GM12878 (cell line): ENCODE measurements around the gene TMEM150A. TPM values are rescaled to one million over a fixed set of nuclear protein-coding genes. Genes with fewer than 3 reads are reported as not detected.

Experiments used
- ATAC-seq: fragments of 200-7000 bp; cut with Tn5 transposase; 3 replicates; pipeline ENCODE4 v1.9.1; 2020; ENCODE audit warnings: mild to moderate bottlenecking, moderate library complexity
- BruUV-seq: library from RNA; stranded (reverse); fragments of 400-500 nt; replicated peaks from 2 replicates; lab custom pipeline; 2021; lab: Mats Ljungman, UMichigan
- CTCF ChIA-PET: fragments of 300-600 bp; sonication (Branson Sonifier 250); formaldehyde crosslinking; extraction: SDS; loops from one replicate; lab custom pipeline; 2021; ENCODE audit warnings: inconsistent platforms; lab: Yijun Ruan, JAX
- POLR2A ChIA-PET: fragments of 350-600 bp; formaldehyde crosslinking; extraction: SDS; loops from one replicate; lab custom pipeline; 2021; ENCODE audit warnings: inconsistent platforms; lab: Charles Lee
- RAD21 ChIA-PET: fragments of 300-600 bp; sonication (Branson Sonifier 250); formaldehyde crosslinking; loops from one replicate; lab custom pipeline; 2023; ENCODE audit warnings: antibody characterized with exemption; ENCODE audit not compliant: unreplicated experiment; lab: Charles Lee
- SMC1A ChIA-PET: fragments of 300-600 bp; sonication (Branson Sonifier 250); formaldehyde crosslinking; loops from one replicate; lab custom pipeline; 2023; ENCODE audit not compliant: unreplicated experiment, uncharacterized antibody; lab: Charles Lee
- DNase-seq: peaks from one replicate; pipeline ENCODE4 v3.0.0-alpha.2; 2011; ENCODE audit warnings: low read depth, low spot score
- FAIRE-seq: peaks from 3 replicates; lab custom pipeline; 2011; peaks lifted over from hg19 to GRCh38; lab: Jason Lieb, UNC
- H2AFZ ChIP-seq: 2 replicates; pipeline ENCODE4 v1.6.0; 2011; ENCODE audit warnings: low read depth, low read length, control low read depth; ENCODE audit not compliant: control insufficient read depth
- H3K27ac ChIP-seq: 2 replicates; pipeline ENCODE4 v1.5.1; 2011; ENCODE audit warnings: control low read depth; ENCODE audit not compliant: control insufficient read depth, insufficient read depth
- H3K27me3 ChIP-seq, 2 experiments: replicated peaks in 1 of 2; 2 replicates each; pipeline versions ENCODE4 v1.6.0 to v1.6.1; 2011; ENCODE audit warnings: low read length in 1 of 2; ENCODE audit not compliant: control insufficient read depth in 2 of 2, insufficient read depth in 2 of 2
- H3K36me3 ChIP-seq, 2 experiments: 2 replicates each; pipeline ENCODE4 v1.5.1; 2011; ENCODE audit warnings: low read length in 1 of 2; ENCODE audit not compliant: control insufficient read depth in 2 of 2, insufficient read depth in 2 of 2
- H3K4me1 ChIP-seq: 2 replicates; pipeline ENCODE4 v1.6.1; 2011; ENCODE audit warnings: mild to moderate bottlenecking, low read length, moderate library complexity, mixed read lengths; ENCODE audit not compliant: control insufficient read depth, insufficient read depth
- H3K4me2 ChIP-seq: 2 replicates; pipeline ENCODE4 v1.6.0; 2011; ENCODE audit warnings: control low read depth; ENCODE audit not compliant: control insufficient read depth, insufficient read depth
- H3K4me3 ChIP-seq: fragments of 200-600 bp; sonication (generic); 2 replicates; pipeline ENCODE4 v1.5.1; 2016
- H3K79me2 ChIP-seq: 2 replicates; pipeline ENCODE4 v1.6.0; 2011; ENCODE audit warnings: low read length; ENCODE audit not compliant: control insufficient read depth, insufficient read depth
- H3K9ac ChIP-seq: 2 replicates; pipeline ENCODE4 v1.8.0; 2011; ENCODE audit warnings: low read length, control low read depth, mixed read lengths; ENCODE audit not compliant: control insufficient read depth, insufficient read depth
- H3K9me3 ChIP-seq: replicated peaks from 3 replicates; pipeline ENCODE4 v1.5.1; 2011; ENCODE audit warnings: mild to moderate bottlenecking, low read length; ENCODE audit not compliant: control insufficient read depth, insufficient read depth
- H4K20me1 ChIP-seq: 2 replicates; pipeline ENCODE4 v1.6.0; 2011; ENCODE audit not compliant: control insufficient read depth, insufficient read depth
- ASH2L ChIP-seq: fragments of 300-600, 200-600 bp; sonication (generic); IDR thresholded peaks from 2 replicates; pipeline ENCODE4 v1.6.1; 2017; ENCODE audit warnings: low read depth, mild to moderate bottlenecking, borderline replicate concordance
- CEBPB ChIP-seq, 2 experiments: fragments of 150-350 bp in 1 of 2; IDR thresholded peaks; 2 replicates each; pipeline ENCODE4 v1.6.1; 2012 to 2014; ENCODE audit warnings: low read depth in 2 of 2, low read length in 2 of 2, borderline replicate concordance in 1 of 2, inconsistent platforms in 1 of 2
- MTA2 ChIP-seq: fragments of 450-650 bp; IDR thresholded peaks from 2 replicates; pipeline ENCODE4 v1.6.1; 2016; ENCODE audit warnings: low read depth, mild to moderate bottlenecking, moderate library complexity
- POU2F2 ChIP-seq: IDR thresholded peaks from 3 replicates; pipeline ENCODE4 v1.6.1; 2011; ENCODE audit warnings: low read depth, mild to moderate bottlenecking, low read length, borderline replicate concordance
- RBBP5 ChIP-seq: fragments of 200-600 bp; sonication (generic); conservative IDR thresholded peaks from 2 replicates; pipeline ENCODE4 v1.6.1; 2016
- SMC3 ChIP-seq: IDR thresholded peaks from 2 replicates; pipeline ENCODE4 v1.6.1; 2011; ENCODE audit warnings: low read length, improper control_type of control experiment, borderline replicate concordance
- SUPT20H ChIP-seq: IDR thresholded peaks from 2 replicates; pipeline ENCODE4 v1.6.1; 2011; ENCODE audit warnings: low read depth, mild to moderate bottlenecking, low read length, moderate library complexity, borderline replicate concordance; ENCODE audit not compliant: control insufficient read depth
- ZZZ3 ChIP-seq: IDR thresholded peaks from 2 replicates; pipeline ENCODE4 v1.6.1; 2011; ENCODE audit warnings: low read depth; ENCODE audit not compliant: control insufficient read depth, insufficient read length
- WGBS: methylation state at CpG from one replicate; pipeline ENCODE4 v1.1.6; 2016; ENCODE audit warnings: low lambda C conversion rate; ENCODE audit not compliant: insufficient replicate concordance, insufficient coverage; ENCODE audit errors: missing lambda C conversion rate; 5-methylcytosine and 5-hydroxymethylcytosine counted together
- in situ Hi-C: fragments of 300-500 bp; cut with MboI; formaldehyde crosslinking; loops from 9 replicates; pipeline ENCODE4 v1.14.3; 2018; ENCODE audit warnings: mixed read lengths
- intact Hi-C: fragments of 100-400 bp; cut with micrococcal nuclease; formaldehyde crosslinking; loops from one replicate; pipeline ENCODE4 v1.14.2; 2022; ENCODE audit not compliant: unreplicated experiment
- polyA plus RNA-seq, 11 experiments: library from polyadenylated mRNA; depleted of rRNA in 4 of 11; unstranded in 6 of 11; stranded (reverse) in 5 of 11; fragments of >200 nt; fragmentation: Nextera tagmentation in 4 of 11; fragmentation: Illumina TruSeq in 1 of 11; extraction: Ambion mirVana in 4 of 11; extraction: Trizol in 1 of 11; gene quantifications; 1 replicate in 1 of 11; 2 replicates in 10 of 11; pipeline versions ENCODE4 v1.2.1 to v1.2.3, GENCODE V29; 2011 to 2016; ENCODE audit warnings: inconsistent platforms in 2 of 11, missing spikeins in 2 of 11, low read depth in 1 of 11
- total RNA-seq, 4 experiments: library from RNA; depleted of rRNA in 3 of 4; stranded (reverse); fragments of >200 nt in 3 of 4; fragmentation: Illumina TruSeq in 1 of 4; extraction: Trizol in 1 of 4; gene quantifications; 2 replicates each; pipeline versions ENCODE4 v1.2.1 to v1.2.3, GENCODE V29; 2013 to 2021
- TF ChIP-seq, protein P1 (sequence below): fragments of 450-650 bp; IDR thresholded peaks from 2 replicates; pipeline ENCODE4 v1.6.1; 2017; ENCODE audit warnings: mild to moderate bottlenecking, low read depth, inconsistent platforms; ENCODE audit not compliant: poor library complexity, severe bottlenecking
- TF ChIP-seq, protein P2 (sequence below): fragments of 450-650 bp; formaldehyde crosslinking; IDR thresholded peaks from 2 replicates; pipeline ENCODE4 v1.4.0; 2022; ENCODE audit warnings: mild to moderate bottlenecking, moderate library complexity
- TF ChIP-seq, protein P3 (sequence below): fragments of 450-650 bp; formaldehyde crosslinking; IDR thresholded peaks from 2 replicates; pipeline ENCODE4 v1.5.0; 2022; ENCODE audit warnings: mild to moderate bottlenecking, missing genetic modification characterization

The TMEM150A gene
- total and polyA plus RNA-seq, 10 of the 15 experiments (the other 5 are each of a cell fraction or from before 2014, with no cell fraction given): 0.45 to 4.4 (median 2.6) TPM

DNA sequence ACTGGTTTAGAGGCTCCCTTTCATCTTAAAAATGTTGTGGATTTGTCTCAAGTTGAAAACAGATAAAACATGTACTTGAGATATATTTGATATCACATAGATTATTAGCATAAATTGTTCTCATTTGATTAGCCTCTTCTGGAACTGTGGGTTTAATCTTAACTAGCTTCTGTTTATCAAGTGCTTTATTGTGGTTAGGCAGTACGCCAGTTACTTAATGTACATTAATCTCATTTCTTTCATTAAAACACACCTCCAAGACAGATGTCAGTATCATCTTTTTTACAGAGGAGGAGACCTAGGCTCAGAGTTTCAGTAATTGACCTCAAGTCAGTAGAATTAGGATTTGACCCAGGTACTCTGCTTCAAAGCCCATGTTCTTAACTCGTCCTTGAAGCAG, 43.7 kb upstream of the TMEM150A start:
- ChIA-PET SMC1A (interaction anchor here (0.9 kb wide), 1 partner anchor 23 kb away, joined by 3 read pairs; no protein-coding TSS in a partner anchor), RAD21 (no interaction called here), POLR2A (no interaction called here), CTCF (interaction anchor here (1.0 to 2.0 kb wide), 3 partner anchors 9 to 226 kb away, joined by 3 to 7 read pairs (median 6); no protein-coding TSS in a partner anchor)
- H2AFZ ChIP-seq: no peak overlapping the region
- no peak overlapping the region for H3K9ac ChIP-seq
- no peak overlapping the region for H3K27ac ChIP-seq
- peaks cover 18% of the 10 kb centered on the region for H3K4me1 ChIP-seq
- no peaks in the 10 kb centered on the region for H3K27me3 ChIP-seq
- H3K79me2 ChIP-seq: no peaks in the 10 kb centered on the region
- DNase-seq (no peak), ATAC-seq (no peak), FAIRE-seq (no peak)
- intact Hi-C loops: no loop called here
- H3K4me3 ChIP-seq: no peak overlapping the region
- WGBS: 95% methylated on average over 2 of the region's 2 CpGs
- H3K36me3 ChIP-seq: peaks cover 29 to 41% of the 10 kb centered on the region in 2 experiments
- H3K4me2 ChIP-seq: no peak overlapping the region
- in situ Hi-C loops: no loop called here
- no peaks in the 10 kb centered on the region for H4K20me1 ChIP-seq
- no peaks in the 10 kb centered on the region for H3K9me3 ChIP-seq
- BruUV-seq: no TSS peak
- no peak for TF ChIP-seq RBBP5
- no peak for TF ChIP-seq SUPT20H
- TF ChIP-seq, protein P1, sequence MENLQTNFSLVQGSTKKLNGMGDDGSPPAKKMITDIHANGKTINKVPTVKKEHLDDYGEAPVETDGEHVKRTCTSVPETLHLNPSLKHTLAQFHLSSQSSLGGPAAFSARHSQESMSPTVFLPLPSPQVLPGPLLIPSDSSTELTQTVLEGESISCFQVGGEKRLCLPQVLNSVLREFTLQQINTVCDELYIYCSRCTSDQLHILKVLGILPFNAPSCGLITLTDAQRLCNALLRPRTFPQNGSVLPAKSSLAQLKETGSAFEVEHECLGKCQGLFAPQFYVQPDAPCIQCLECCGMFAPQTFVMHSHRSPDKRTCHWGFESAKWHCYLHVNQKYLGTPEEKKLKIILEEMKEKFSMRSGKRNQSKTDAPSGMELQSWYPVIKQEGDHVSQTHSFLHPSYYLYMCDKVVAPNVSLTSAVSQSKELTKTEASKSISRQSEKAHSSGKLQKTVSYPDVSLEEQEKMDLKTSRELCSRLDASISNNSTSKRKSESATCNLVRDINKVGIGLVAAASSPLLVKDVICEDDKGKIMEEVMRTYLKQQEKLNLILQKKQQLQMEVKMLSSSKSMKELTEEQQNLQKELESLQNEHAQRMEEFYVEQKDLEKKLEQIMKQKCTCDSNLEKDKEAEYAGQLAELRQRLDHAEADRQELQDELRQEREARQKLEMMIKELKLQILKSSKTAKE: no peak
- TF ChIP-seq ASH2L: no peak
- TF ChIP-seq ZZZ3: no peak
- TF ChIP-seq, protein P2, sequence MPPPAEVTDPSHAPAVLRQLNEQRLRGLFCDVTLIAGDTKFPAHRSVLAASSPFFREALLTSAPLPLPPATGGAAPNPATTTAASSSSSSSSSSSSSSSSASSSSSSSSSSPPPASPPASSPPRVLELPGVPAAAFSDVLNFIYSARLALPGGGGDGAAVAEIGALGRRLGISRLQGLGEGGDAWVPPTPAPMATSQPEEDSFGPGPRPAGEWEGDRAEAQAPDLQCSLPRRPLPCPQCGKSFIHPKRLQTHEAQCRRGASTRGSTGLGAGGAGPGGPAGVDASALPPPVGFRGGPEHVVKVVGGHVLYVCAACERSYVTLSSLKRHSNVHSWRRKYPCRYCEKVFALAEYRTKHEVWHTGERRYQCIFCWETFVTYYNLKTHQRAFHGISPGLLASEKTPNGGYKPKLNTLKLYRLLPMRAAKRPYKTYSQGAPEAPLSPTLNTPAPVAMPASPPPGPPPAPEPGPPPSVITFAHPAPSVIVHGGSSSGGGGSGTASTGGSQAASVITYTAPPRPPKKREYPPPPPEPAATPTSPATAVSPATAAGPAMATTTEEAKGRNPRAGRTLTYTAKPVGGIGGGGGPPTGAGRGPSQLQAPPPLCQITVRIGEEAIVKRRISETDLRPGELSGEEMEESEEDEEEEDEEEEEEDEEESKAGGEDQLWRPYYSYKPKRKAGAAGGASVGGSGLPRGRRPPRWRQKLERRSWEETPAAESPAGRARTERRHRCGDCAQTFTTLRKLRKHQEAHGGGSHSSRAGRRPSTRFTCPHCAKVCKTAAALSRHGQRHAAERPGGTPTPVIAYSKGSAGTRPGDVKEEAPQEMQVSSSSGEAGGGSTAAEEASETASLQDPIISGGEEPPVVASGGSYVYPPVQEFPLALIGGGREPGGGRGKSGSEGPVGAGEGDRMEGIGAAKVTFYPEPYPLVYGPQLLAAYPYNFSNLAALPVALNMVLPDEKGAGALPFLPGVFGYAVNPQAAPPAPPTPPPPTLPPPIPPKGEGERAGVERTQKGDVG (CRISPR knock-in tag): no peak
- TF ChIP-seq MTA2: no peak
- no peak for TF ChIP-seq CEBPB (IDR thresholded peaks at IDR 0.05; ENCODE audit: borderline replicate concordance in 1 of 2, low read depth in 2 of 2, low read length in 2 of 2)
- TF ChIP-seq, protein P3, sequence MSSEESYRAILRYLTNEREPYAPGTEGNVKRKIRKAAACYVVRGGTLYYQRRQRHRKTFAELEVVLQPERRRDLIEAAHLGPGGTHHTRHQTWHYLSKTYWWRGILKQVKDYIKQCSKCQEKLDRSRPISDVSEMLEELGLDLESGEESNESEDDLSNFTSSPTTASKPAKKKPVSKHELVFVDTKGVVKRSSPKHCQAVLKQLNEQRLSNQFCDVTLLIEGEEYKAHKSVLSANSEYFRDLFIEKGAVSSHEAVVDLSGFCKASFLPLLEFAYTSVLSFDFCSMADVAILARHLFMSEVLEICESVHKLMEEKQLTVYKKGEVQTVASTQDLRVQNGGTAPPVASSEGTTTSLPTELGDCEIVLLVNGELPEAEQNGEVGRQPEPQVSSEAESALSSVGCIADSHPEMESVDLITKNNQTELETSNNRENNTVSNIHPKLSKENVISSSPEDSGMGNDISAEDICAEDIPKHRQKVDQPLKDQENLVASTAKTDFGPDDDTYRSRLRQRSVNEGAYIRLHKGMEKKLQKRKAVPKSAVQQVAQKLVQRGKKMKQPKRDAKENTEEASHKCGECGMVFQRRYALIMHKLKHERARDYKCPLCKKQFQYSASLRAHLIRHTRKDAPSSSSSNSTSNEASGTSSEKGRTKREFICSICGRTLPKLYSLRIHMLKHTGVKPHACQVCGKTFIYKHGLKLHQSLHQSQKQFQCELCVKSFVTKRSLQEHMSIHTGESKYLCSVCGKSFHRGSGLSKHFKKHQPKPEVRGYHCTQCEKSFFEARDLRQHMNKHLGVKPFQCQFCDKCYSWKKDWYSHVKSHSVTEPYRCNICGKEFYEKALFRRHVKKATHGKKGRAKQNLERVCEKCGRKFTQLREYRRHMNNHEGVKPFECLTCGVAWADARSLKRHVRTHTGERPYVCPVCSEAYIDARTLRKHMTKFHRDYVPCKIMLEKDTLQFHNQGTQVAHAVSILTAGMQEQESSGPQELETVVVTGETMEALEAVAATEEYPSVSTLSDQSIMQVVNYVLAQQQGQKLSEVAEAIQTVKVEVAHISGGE (CRISPR knock-in tag): no peak
- no peak for TF ChIP-seq SMC3
- TF ChIP-seq POU2F2: no peak
